Left ventricle myocardium inferior (tissue), 1 donor: ENCODE measurements around the gene LCE3C. TPM values are rescaled to one million over a fixed set of nuclear protein-coding genes. Genes with fewer than 3 reads are reported as not detected.

Experiments
- DNase-seq: peaks from one replicate; pipeline ENCODE4 v3.0.0-alpha.2; 2020
- H3K27ac ChIP-seq: fragments of 200-600 bp; replicated peaks from 2 replicates; pipeline ENCODE4 v1.8.0; 2021
- H3K27me3 ChIP-seq: fragments of 200-600 bp; 2 replicates; pipeline ENCODE4 v1.8.0; 2021; ENCODE audit warnings: low read depth
- H3K36me3 ChIP-seq: fragments of 200-600 bp; 2 replicates; pipeline ENCODE4 v1.8.0; 2021
- H3K4me1 ChIP-seq: fragments of 200-600 bp; 2 replicates; pipeline ENCODE4 v1.8.0; 2021
- H3K4me3 ChIP-seq: fragments of 200-600 bp; 2 replicates; pipeline ENCODE4 v1.8.0; 2021; ENCODE audit warnings: mild to moderate bottlenecking, moderate library complexity
- H3K9me3 ChIP-seq: fragments of 200-600 bp; replicated peaks from 2 replicates; pipeline ENCODE4 v1.8.0; 2021
- CTCF ChIP-seq: fragments of 200-600 bp; IDR thresholded peaks from 2 replicates; pipeline ENCODE4 v1.8.0; 2021; ENCODE audit warnings: antibody characterized with exemption, mild to moderate bottlenecking, borderline replicate concordance
- intact Hi-C: fragments of 100-400 bp; cut with micrococcal nuclease; formaldehyde crosslinking; loops from one replicate; pipeline ENCODE4 v1.11.0; 2022
- total RNA-seq: library from RNA; stranded (reverse); fragmentation: NEBNext Ultra II Directional; extraction: Animal tissue kit (Norgen Biotek cat#: 25700); gene quantifications from one replicate; pipeline ENCODE4 v1.2.1, GENCODE V29; 2021
- donor health status: DM: no; HTN: yes; CAD: no; lungs with severe emphysema.

Gene LCE3C
- total RNA-seq, 1 donor from 2014 or later, result not detected

- Histone ChIP-seq H3K27ac (no peak overlapping the region), H3K4me1 (no peaks in the 10 kb centered on the region), H3K9me3 (peaks cover 32% of the 10 kb centered on the region), H3K36me3 (no peaks in the 10 kb centered on the region), H3K4me3 (no peak overlapping the region), H3K27me3 (peaks cover 15% of the 10 kb centered on the region)
- intact Hi-C loops, result no loop called here
- no peak for TF ChIP-seq CTCF
- no peak for DNase-seq
These were observed 40.3 kb downstream of the LCE3C start for GRCh38 chr1:152640351-152640750.

GRCh38 chr1:152643945-152644344 lies 43.9 kb downstream of the LCE3C start:
- H3K4me1 ChIP-seq, result no peaks in the 10 kb centered on the region
- no peaks in the 10 kb centered on the region for H3K36me3 ChIP-seq
- H3K27ac ChIP-seq, result no peak overlapping the region
- H3K4me3 ChIP-seq, result no peak overlapping the region
- TF ChIP-seq CTCF, result no peak
- peaks cover 26% of the 10 kb centered on the region for H3K27me3 ChIP-seq
- no peak for DNase-seq
- H3K9me3 ChIP-seq, result peaks cover 11% of the 10 kb centered on the region
- intact Hi-C loops, result no loop called here

GRCh38 chr1:152645146-152645545 lies 45.1 kb downstream of the LCE3C start:
- Histone ChIP-seq H3K4me1 (no peaks in the 10 kb centered on the region), H3K36me3 (no peaks in the 10 kb centered on the region)

DNA sequence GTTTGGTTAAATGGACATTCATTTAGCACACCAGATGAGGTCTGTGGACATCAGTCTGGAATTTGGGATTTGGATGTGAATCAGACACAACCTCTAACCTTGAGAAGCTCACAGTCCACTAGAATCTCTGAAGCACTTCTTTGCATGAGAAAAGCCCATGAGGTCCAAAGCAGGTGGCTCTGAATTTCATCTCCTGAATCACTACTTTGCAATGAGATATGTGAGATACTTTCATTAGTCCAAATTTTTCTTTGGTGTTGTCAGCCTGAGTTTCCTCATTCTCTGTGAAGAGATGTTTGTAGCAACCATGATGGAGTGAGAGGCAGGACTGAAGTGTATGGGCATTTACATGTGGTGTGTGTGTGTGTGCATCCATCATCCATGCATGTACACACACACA lies 46.6 kb downstream of the LCE3C start:
- H3K27me3 ChIP-seq, result peaks cover 26% of the 10 kb centered on the region
- no peak for TF ChIP-seq CTCF
- H3K27ac ChIP-seq, result no peak overlapping the region
- no peaks in the 10 kb centered on the region for H3K36me3 ChIP-seq
- H3K4me1 ChIP-seq, result no peaks in the 10 kb centered on the region
- DNase-seq, result no peak
- H3K9me3 ChIP-seq, result no peaks in the 10 kb centered on the region
- intact Hi-C loops, result no loop called here
- H3K4me3 ChIP-seq, result no peak overlapping the region

More at GRCh38 chr1:152645146-152645545, 45.1 kb downstream of the LCE3C start:
- peaks cover under 1% of the 10 kb centered on the region for H3K9me3 ChIP-seq
- intact Hi-C loops, result no loop called here
- no peak overlapping the region for H3K4me3 ChIP-seq
- no peak overlapping the region for H3K27ac ChIP-seq
- peaks cover 26% of the 10 kb centered on the region for H3K27me3 ChIP-seq
- DNase-seq, result no peak
- no peak for TF ChIP-seq CTCF

Other genes starting within 250 kb of the LCE3C start
- not detected for gene FLG2, start 240.2 kb upstream of the LCE3C start, total RNA-seq
- gene CRNN, start 186.0 kb upstream of the LCE3C start, total RNA-seq, result not detected
- not detected for gene LCE5A, start 89.4 kb upstream of the LCE3C start, total RNA-seq
- gene CRCT1, start 85.8 kb upstream of the LCE3C start, total RNA-seq, result not detected
- gene LCE3E, start 33.5 kb upstream of the LCE3C start, total RNA-seq, result not detected
- not detected for gene LCE3D, start 19.7 kb upstream of the LCE3C start, total RNA-seq
- not detected for gene LCE3B, start 13.6 kb downstream of the LCE3C start, total RNA-seq
- not detected for gene LCE3A, start 22.9 kb downstream of the LCE3C start, total RNA-seq
- gene LCE2D, start 63.1 kb downstream of the LCE3C start, total RNA-seq, result not detected
- gene LCE2C, start 75.0 kb downstream of the LCE3C start, total RNA-seq, result not detected
- not detected for gene LCE2B, start 85.9 kb downstream of the LCE3C start, total RNA-seq
- not detected for gene LCE2A, start 98.1 kb downstream of the LCE3C start, total RNA-seq
- not detected for gene LCE4A, start 107.9 kb downstream of the LCE3C start, total RNA-seq
- gene KPRP, start 157.8 kb downstream of the LCE3C start, total RNA-seq, result not detected
- not detected for gene LCE1F, start 174.9 kb downstream of the LCE3C start, total RNA-seq
- gene LCE1E, start 186.0 kb downstream of the LCE3C start, total RNA-seq, result not detected
- not detected for gene LCE1D, start 196.5 kb downstream of the LCE3C start, total RNA-seq
- not detected for gene LCE1C, start 206.4 kb downstream of the LCE3C start, total RNA-seq
- not detected for gene LCE1B, start 211.7 kb downstream of the LCE3C start, total RNA-seq
- gene LCE1A, start 227.2 kb downstream of the LCE3C start, total RNA-seq, result not detected
- not detected for gene LCE6A, start 242.6 kb downstream of the LCE3C start, total RNA-seq